K562 (cell line): ENCODE measurements around the gene XRCC3. TPM values are rescaled to one million over a fixed set of nuclear protein-coding genes. Genes with fewer than 3 reads are reported as not detected.

ENCODE experiments used
- ATAC-seq: fragments of 200-7000 bp; cut with Tn5 transposase; 3 replicates; pipeline ENCODE4 v1.9.1; 2020; ENCODE audit warnings: moderate library complexity
- BruUV-seq: library from RNA; stranded (reverse); fragments of 400-500 nt; replicated peaks from 2 replicates; lab custom pipeline; 2021; lab: Mats Ljungman, UMichigan
- CTCF ChIA-PET: fragments of 300-600 bp; formaldehyde crosslinking; extraction: SDS; loops from one replicate; lab custom pipeline; 2021; ENCODE audit warnings: low intra/inter-chr PET ratio; lab: Yijun Ruan, JAX
- POLR2A ChIA-PET: fragments of 300-600, 350-650 bp; sonication (Branson Sonifier 250); formaldehyde crosslinking; extraction: SDS; loops from one replicate; lab custom pipeline; 2021; ENCODE audit warnings: antibody characterized with exemption, inconsistent platforms; lab: Yijun Ruan, JAX
- DNase-seq, 4 experiments: peaks; one replicate each; pipeline versions ENCODE4 v3.0.0 to v3.0.0-alpha.2; 2011 to 2018; ENCODE audit warnings: low spot score in 3 of 4, mixed read lengths in 3 of 4; ENCODE audit errors: extremely low read depth in 1 of 4
- FAIRE-seq: peaks from 2 replicates; lab custom pipeline; 2011; peaks lifted over from hg19 to GRCh38; lab: Jason Lieb, UNC
- H2AFZ ChIP-seq: 2 replicates; pipeline ENCODE4 v1.6.0; 2011; ENCODE audit warnings: low read depth, low read length, control low read depth, inconsistent platforms
- H3K27ac ChIP-seq: fragments of 200-600 bp; 3 replicates; pipeline ENCODE4 v1.8.0; 2011; ENCODE audit warnings: low read depth, mild to moderate bottlenecking, control low read depth, inconsistent platforms, low read length, moderate library complexity, mixed read lengths; ENCODE audit errors: extremely low read depth
- H3K27me3 ChIP-seq, 2 experiments: fragments of 300-600 bp in 1 of 2; 2 replicates in 1 of 2; 3 replicates in 1 of 2; pipeline versions ENCODE4 v1.6.0 to v1.8.0; 2011; ENCODE audit warnings: inconsistent platforms in 2 of 2, low read length in 2 of 2, mild to moderate bottlenecking in 1 of 2, mixed read lengths in 1 of 2, moderate library complexity in 1 of 2; ENCODE audit not compliant: control insufficient read depth in 2 of 2, insufficient read depth in 2 of 2
- H3K36me3 ChIP-seq: fragments of 300-600 bp; 3 replicates; pipeline ENCODE4 v1.8.0; 2011; ENCODE audit warnings: mild to moderate bottlenecking, low read length, inconsistent platforms; ENCODE audit not compliant: control insufficient read depth, insufficient read depth
- H3K4me1 ChIP-seq, 2 experiments: fragments of 200-600 bp in 1 of 2; replicated peaks in 1 of 2; 2 replicates in 1 of 2; 3 replicates in 1 of 2; pipeline versions ENCODE4 v1.5.1 to v1.8.0; 2011; ENCODE audit warnings: inconsistent platforms in 2 of 2, low read length in 2 of 2, mild to moderate bottlenecking in 1 of 2, mixed read lengths in 1 of 2, moderate library complexity in 1 of 2; ENCODE audit not compliant: control insufficient read depth in 2 of 2, insufficient read depth in 2 of 2
- H3K4me2 ChIP-seq: 2 replicates; pipeline ENCODE4 v1.6.1; 2011; ENCODE audit warnings: low read length, control low read depth, inconsistent platforms, mixed read lengths; ENCODE audit not compliant: insufficient read depth
- H3K4me3 ChIP-seq: fragments of 200-600 bp; sonication (generic), shearing (Covaris generic); 2 replicates; pipeline ENCODE4 v1.5.1; 2016; ENCODE audit warnings: control low read depth, inconsistent platforms
- H3K79me2 ChIP-seq: fragments of 200-600 bp; 3 replicates; pipeline ENCODE4 v1.8.0; 2011; ENCODE audit warnings: low read length, inconsistent platforms; ENCODE audit not compliant: control insufficient read depth, insufficient read depth
- H3K9ac ChIP-seq, 2 experiments: 2 replicates each; pipeline versions ENCODE4 v1.6.0 to v1.6.1; 2011; ENCODE audit warnings: low read depth in 2 of 2, low read length in 2 of 2, control low read depth in 1 of 2, inconsistent platforms in 1 of 2, mild to moderate bottlenecking in 1 of 2, mixed read lengths in 1 of 2; ENCODE audit not compliant: insufficient read depth in 1 of 2
- H3K9me1 ChIP-seq: one replicate; pipeline ENCODE4 v1.6.0; 2011; ENCODE audit warnings: inconsistent platforms, mild to moderate bottlenecking, low read length, moderate library complexity; ENCODE audit not compliant: control insufficient read depth, insufficient read depth
- H3K9me3 ChIP-seq: replicated peaks from 2 replicates; pipeline ENCODE4 v1.5.1; 2011; ENCODE audit warnings: low read depth, low read length, inconsistent platforms; ENCODE audit not compliant: control insufficient read depth, insufficient read depth
- H4K20me1 ChIP-seq: replicated peaks from 2 replicates; pipeline ENCODE4 v1.6.1; 2011; ENCODE audit warnings: low read length, inconsistent platforms, mixed read lengths; ENCODE audit not compliant: control insufficient read depth, insufficient read depth
- BHLHE40 ChIP-seq: IDR thresholded peaks from 2 replicates; pipeline ENCODE4 v1.6.1; 2011; ENCODE audit warnings: low read length, improper control_type of control experiment
- EZH2 ChIP-seq: IDR thresholded peaks from 2 replicates; pipeline ENCODE4 v1.6.1; 2012; ENCODE audit warnings: low read depth, mild to moderate bottlenecking, inconsistent platforms, low read length, borderline replicate concordance
- HDAC6 ChIP-seq: IDR thresholded peaks from 2 replicates; pipeline ENCODE4 v1.6.1; 2012; ENCODE audit warnings: low read depth, mild to moderate bottlenecking, control low read depth, inconsistent platforms, low read length, moderate library complexity
- HMG20B ChIP-seq: fragments of 250-450 bp; sonication (Bioruptor Pico); IDR thresholded peaks from 2 replicates; pipeline ENCODE4 v1.5.0; 2021; ENCODE audit warnings: mild to moderate bottlenecking
- HNRNPH1 ChIP-seq: fragments of 200-400 bp; formaldehyde crosslinking; optimal IDR thresholded peaks from 2 replicates; pipeline ENCODE3; 2017; ENCODE audit warnings: low read depth, mild to moderate bottlenecking, low read length, moderate library complexity
- HNRNPK ChIP-seq: fragments of 200-400 bp; formaldehyde crosslinking; IDR thresholded peaks from one replicate; pipeline ENCODE4 v1.6.1; 2018; ENCODE audit warnings: mild to moderate bottlenecking, low read depth, low read length; ENCODE audit not compliant: poor library complexity, severe bottlenecking
- IRF2 ChIP-seq: sonication (generic); formaldehyde crosslinking; IDR thresholded peaks from 2 replicates; pipeline ENCODE4 v1.8.1; 2022; ENCODE audit warnings: mild to moderate bottlenecking, missing genetic modification reagents
- L3MBTL2 ChIP-seq: fragments of 450-650 bp; IDR thresholded peaks from 2 replicates; pipeline ENCODE4 v1.6.1; 2016; ENCODE audit warnings: mild to moderate bottlenecking, moderate library complexity
- PHTF2 ChIP-seq: fragments of 250-450 bp; sonication (Bioruptor Pico); IDR thresholded peaks from 2 replicates; pipeline ENCODE4 v1.5.0; 2021; ENCODE audit warnings: mild to moderate bottlenecking
- POLR2AphosphoS2 ChIP-seq: IDR thresholded peaks from 2 replicates; pipeline ENCODE4 v1.6.1; 2012; ENCODE audit warnings: low read length, improper control_type of control experiment
- RFX1 ChIP-seq: fragments of 450-650 bp; IDR thresholded peaks from 2 replicates; pipeline ENCODE4 v1.6.1; 2016; ENCODE audit warnings: mild to moderate bottlenecking, moderate library complexity
- SMARCA5 ChIP-seq: fragments of 450-650 bp; IDR thresholded peaks from 2 replicates; pipeline ENCODE4 v1.6.1; 2016
- XRCC5 ChIP-seq: fragments of 200-400 bp; formaldehyde crosslinking; IDR thresholded peaks from 2 replicates; pipeline ENCODE4 v1.6.1; 2017; ENCODE audit warnings: low read depth, mild to moderate bottlenecking, low read length
- ZNF347 ChIP-seq: fragments of 450-650 bp; formaldehyde crosslinking; IDR thresholded peaks from 2 replicates; pipeline ENCODE4 v1.4.0; 2020; ENCODE audit warnings: low read depth, mild to moderate bottlenecking, moderate library complexity
- ZNF354B ChIP-seq: fragments of 250-450 bp; sonication (Bioruptor Pico); IDR thresholded peaks from 2 replicates; pipeline ENCODE4 v1.4.0; 2020
- ZNF507 ChIP-seq: conservative IDR thresholded peaks from 2 replicates; pipeline ENCODE4 v1.6.1; 2017; ENCODE audit warnings: missing genetic modification characterization, missing compliant biosample characterization
- ZNF79 ChIP-seq: fragments of 250-450 bp; sonication (Bioruptor Pico); IDR thresholded peaks from 2 replicates; pipeline ENCODE4 v1.4.0; 2020; ENCODE audit warnings: low read depth, mild to moderate bottlenecking, moderate library complexity
- WGBS: fragments of 100-300 bp; shearing (Covaris generic); methylation state at CpG from one replicate; pipeline ENCODE4 v1.1.6; 2016; ENCODE audit warnings: low coverage, mixed read lengths; ENCODE audit not compliant: insufficient coverage; ENCODE audit errors: missing lambda C conversion rate; 5-methylcytosine and 5-hydroxymethylcytosine counted together
- in situ Hi-C: fragments of 300-500 bp; cut with MboI; formaldehyde crosslinking; loops from 4 replicates; pipeline ENCODE4 v1.15.0; 2018; ENCODE audit warnings: inconsistent platforms, mixed read lengths
- intact Hi-C: fragments of 100-400 bp; cut with micrococcal nuclease; formaldehyde crosslinking; loops from 2 replicates; pipeline ENCODE4 v1.14.2; 2022
- polyA plus RNA-seq, 8 experiments: library from polyadenylated mRNA; depleted of rRNA in 4 of 8; stranded (reverse) in 5 of 8; unstranded in 3 of 8; fragments of >200 nt; fragmentation: Nextera tagmentation in 2 of 8; fragmentation: Illumina TruSeq in 1 of 8; extraction: Ambion mirVana in 2 of 8; extraction: Trizol in 1 of 8; gene quantifications; 2 replicates each; pipeline versions ENCODE4 v1.2.1 to v1.2.3, GENCODE V29; 2011 to 2014; ENCODE audit warnings: inconsistent platforms in 1 of 8, missing spikeins in 1 of 8
- total RNA-seq, 7 experiments: library from RNA; depleted of rRNA in 6 of 7; stranded (reverse); fragments of >200 nt in 6 of 7; fragmentation: Illumina TruSeq in 2 of 7; extraction: Trizol in 2 of 7; gene quantifications; 2 replicates each; pipeline versions ENCODE4 v1.2.1 to v1.2.3, GENCODE V29; 2011 to 2021; ENCODE audit warnings: low replicate concordance in 1 of 7
- TF ChIP-seq, protein P1 (sequence below): fragments of 250-450 bp; sonication (Bioruptor Pico); IDR thresholded peaks from 2 replicates; pipeline ENCODE4 v1.4.0; 2020; ENCODE audit warnings: mild to moderate bottlenecking
- TF ChIP-seq, protein P2 (sequence below), 2 experiments: fragments of 450-650 bp in 1 of 2; IDR thresholded peaks; 2 replicates each; pipeline ENCODE4 v1.6.1; 2011 to 2017; ENCODE audit warnings: low read depth in 2 of 2, antibody characterized with exemption in 1 of 2, borderline replicate concordance in 1 of 2, low read length in 1 of 2, mild to moderate bottlenecking in 1 of 2, mixed read lengths in 1 of 2; ENCODE audit not compliant: control insufficient read depth in 1 of 2

The XRCC3 gene
- total and polyA plus RNA-seq, 9 of the 15 experiments (the other 6 are each of a cell fraction or from before 2014, with no cell fraction given), result 0.34 to 59.3 (median 30.3) TPM

DNA sequence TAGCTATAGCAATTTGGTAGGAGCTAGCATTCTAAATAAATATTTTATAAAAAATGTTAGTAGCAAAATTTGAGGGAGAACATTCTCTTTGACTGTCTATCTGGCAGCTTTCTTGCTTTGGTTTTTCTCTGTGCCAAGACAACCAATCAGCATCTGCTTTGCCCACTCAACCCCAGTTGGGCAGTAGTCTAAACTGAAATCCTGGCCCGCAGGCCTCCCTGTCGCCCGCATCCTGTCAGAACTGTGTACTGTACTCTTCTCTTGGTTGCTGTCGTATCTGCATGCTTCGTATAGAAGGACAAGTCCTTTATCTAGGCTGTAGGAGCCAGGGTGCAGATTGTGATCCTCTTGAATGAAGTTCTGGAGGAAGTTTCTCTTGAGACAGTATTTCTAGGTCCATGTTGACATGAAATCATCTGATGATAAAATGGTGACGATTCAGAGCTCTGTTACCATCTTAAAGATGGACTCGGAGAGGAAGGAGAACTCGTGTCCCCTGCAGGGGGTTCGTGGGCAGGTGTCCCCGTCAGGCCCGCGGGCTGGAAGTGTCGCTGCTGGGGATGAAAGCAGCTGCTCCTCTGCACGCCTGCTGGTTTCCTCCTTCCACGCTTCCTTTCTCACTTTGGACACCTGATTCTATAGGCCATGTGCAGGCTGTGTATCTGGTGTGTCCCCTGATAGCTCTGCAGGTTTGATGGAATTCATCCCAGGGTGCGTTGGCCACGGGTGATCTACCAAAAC is 34.6 kb downstream of the XRCC3 start:
- H3K27me3 ChIP-seq, result no peaks in the 10 kb centered on the region
- FAIRE-seq (no peak), DNase-seq (no peak), ATAC-seq (no peak)
- H3K9me3 ChIP-seq, result no peaks in the 10 kb centered on the region
- CTCF ChIA-PET, result no interaction called here
- H3K36me3 ChIP-seq, result peaks cover 74% of the 10 kb centered on the region
- H3K9me1 ChIP-seq, result no peaks in the 10 kb centered on the region
- no peak overlapping the region for H3K9ac ChIP-seq
- no peaks in the 10 kb centered on the region for H4K20me1 ChIP-seq
- intact Hi-C loops (loop anchor here (10.0 kb wide), 1 partner anchor 106 kb away; no protein-coding TSS in a partner anchor), in situ Hi-C loops (no loop called here)
- H3K4me2 ChIP-seq, result no peak overlapping the region
- WGBS, result 90% methylated on average over 16 of the region's 17 CpGs
- POLR2A ChIA-PET, result interaction anchor here (1.5 kb wide), 1 partner anchor 14 kb away, joined by 3 read pairs; no protein-coding TSS in a partner anchor
- H3K27ac ChIP-seq, result no peak overlapping the region
- H2AFZ ChIP-seq, result no peak overlapping the region
- no peak overlapping the region for H3K4me3 ChIP-seq
- no TSS peak for BruUV-seq
- no peaks in the 10 kb centered on the region for H3K79me2 ChIP-seq
- no peaks in the 10 kb centered on the region for H3K4me1 ChIP-seq
- no peak for TF ChIP-seq HNRNPK
- no peak for TF ChIP-seq EZH2
- TF ChIP-seq ZNF354B (CRISPR knock-in tag), result no peak
- TF ChIP-seq SMARCA5, result no peak
- TF ChIP-seq BHLHE40, result no peak
- TF ChIP-seq ZNF347, result no peak
- no peak for TF ChIP-seq ZNF79 (CRISPR knock-in tag)
- TF ChIP-seq, protein P1, sequence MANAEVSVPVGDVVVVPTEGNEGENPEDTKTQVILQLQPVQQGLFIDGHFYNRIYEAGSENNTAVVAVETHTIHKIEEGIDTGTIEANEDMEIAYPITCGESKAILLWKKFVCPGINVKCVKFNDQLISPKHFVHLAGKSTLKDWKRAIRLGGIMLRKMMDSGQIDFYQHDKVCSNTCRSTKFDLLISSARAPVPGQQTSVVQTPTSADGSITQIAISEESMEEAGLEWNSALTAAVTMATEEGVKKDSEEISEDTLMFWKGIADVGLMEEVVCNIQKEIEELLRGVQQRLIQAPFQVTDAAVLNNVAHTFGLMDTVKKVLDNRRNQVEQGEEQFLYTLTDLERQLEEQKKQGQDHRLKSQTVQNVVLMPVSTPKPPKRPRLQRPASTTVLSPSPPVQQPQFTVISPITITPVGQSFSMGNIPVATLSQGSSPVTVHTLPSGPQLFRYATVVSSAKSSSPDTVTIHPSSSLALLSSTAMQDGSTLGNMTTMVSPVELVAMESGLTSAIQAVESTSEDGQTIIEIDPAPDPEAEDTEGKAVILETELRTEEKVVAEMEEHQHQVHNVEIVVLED (CRISPR knock-in tag), result no peak
- TF ChIP-seq HDAC6, result no peak
- TF ChIP-seq HNRNPH1, result no peak
- TF ChIP-seq, protein P2, sequence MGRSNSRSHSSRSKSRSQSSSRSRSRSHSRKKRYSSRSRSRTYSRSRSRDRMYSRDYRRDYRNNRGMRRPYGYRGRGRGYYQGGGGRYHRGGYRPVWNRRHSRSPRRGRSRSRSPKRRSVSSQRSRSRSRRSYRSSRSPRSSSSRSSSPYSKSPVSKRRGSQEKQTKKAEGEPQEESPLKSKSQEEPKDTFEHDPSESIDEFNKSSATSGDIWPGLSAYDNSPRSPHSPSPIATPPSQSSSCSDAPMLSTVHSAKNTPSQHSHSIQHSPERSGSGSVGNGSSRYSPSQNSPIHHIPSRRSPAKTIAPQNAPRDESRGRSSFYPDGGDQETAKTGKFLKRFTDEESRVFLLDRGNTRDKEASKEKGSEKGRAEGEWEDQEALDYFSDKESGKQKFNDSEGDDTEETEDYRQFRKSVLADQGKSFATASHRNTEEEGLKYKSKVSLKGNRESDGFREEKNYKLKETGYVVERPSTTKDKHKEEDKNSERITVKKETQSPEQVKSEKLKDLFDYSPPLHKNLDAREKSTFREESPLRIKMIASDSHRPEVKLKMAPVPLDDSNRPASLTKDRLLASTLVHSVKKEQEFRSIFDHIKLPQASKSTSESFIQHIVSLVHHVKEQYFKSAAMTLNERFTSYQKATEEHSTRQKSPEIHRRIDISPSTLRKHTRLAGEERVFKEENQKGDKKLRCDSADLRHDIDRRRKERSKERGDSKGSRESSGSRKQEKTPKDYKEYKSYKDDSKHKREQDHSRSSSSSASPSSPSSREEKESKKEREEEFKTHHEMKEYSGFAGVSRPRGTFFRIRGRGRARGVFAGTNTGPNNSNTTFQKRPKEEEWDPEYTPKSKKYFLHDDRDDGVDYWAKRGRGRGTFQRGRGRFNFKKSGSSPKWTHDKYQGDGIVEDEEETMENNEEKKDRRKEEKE (IDR thresholded peaks at IDR 0.05; ENCODE audit: borderline replicate concordance in 1 of 2, control insufficient read depth in 1 of 2, low read depth in 2 of 2, low read length in 1 of 2), result no peak
- no peak for TF ChIP-seq IRF2 (CRISPR knock-in tag)
- TF ChIP-seq PHTF2 (CRISPR knock-in tag), result no peak
- TF ChIP-seq HMG20B (CRISPR knock-in tag), result no peak
- no peak for TF ChIP-seq XRCC5
- no peak for TF ChIP-seq POLR2AphosphoS2
- no peak for TF ChIP-seq RFX1
- TF ChIP-seq L3MBTL2, result no peak
- no peak for TF ChIP-seq ZNF507 (tag)
